Endodermal cell (in vitro differentiated cells): ENCODE data around the gene CUL7. TPM values are rescaled to one million over a fixed set of nuclear protein-coding genes. Genes with fewer than 3 reads are reported as not detected.

Source experiments
- DNase-seq: peaks from one replicate; pipeline ENCODE4 v3.0.0-alpha.2; 2017
- H3K27ac ChIP-seq: 2 replicates; pipeline ENCODE4 v1.5.1; 2013; ENCODE audit warnings: mild to moderate bottlenecking, low read depth, low read length, moderate library complexity
- H3K27me3 ChIP-seq: 2 replicates; pipeline ENCODE4 v1.6.1; 2013; ENCODE audit warnings: mild to moderate bottlenecking, low read length, moderate library complexity; ENCODE audit not compliant: insufficient read depth, control insufficient read depth, poor library complexity, severe bottlenecking
- H3K36me3 ChIP-seq: 2 replicates; pipeline ENCODE4 v1.7.0; 2013; ENCODE audit warnings: mild to moderate bottlenecking, low read length, moderate library complexity; ENCODE audit not compliant: control insufficient read depth, insufficient read depth
- H3K4me1 ChIP-seq: one replicate; pipeline ENCODE4 v1.7.0; 2013; ENCODE audit warnings: low read length; ENCODE audit not compliant: control insufficient read depth, insufficient read depth
- H3K4me3 ChIP-seq: 2 replicates; pipeline ENCODE4 v1.5.1; 2013; ENCODE audit warnings: mild to moderate bottlenecking, low read length, moderate library complexity
- H3K9ac ChIP-seq: 2 replicates; pipeline ENCODE4 v1.6.1; 2013; ENCODE audit warnings: mild to moderate bottlenecking, low read length, moderate library complexity; ENCODE audit not compliant: poor library complexity, severe bottlenecking; ENCODE audit errors: extremely low read depth
- H3K9me3 ChIP-seq: 2 replicates; pipeline ENCODE4 v1.6.1; 2013; ENCODE audit warnings: mild to moderate bottlenecking, low read length, moderate library complexity; ENCODE audit not compliant: control insufficient read depth
- H3K27ac Mint-ChIP-seq: 2 replicates; pipeline ENCODE4 v1.8.0; 2020; ENCODE audit warnings: mixed read lengths
- H3K27me3 Mint-ChIP-seq: 2 replicates; pipeline ENCODE4 v1.8.0; 2021; ENCODE audit warnings: mild to moderate bottlenecking, mixed read lengths; ENCODE audit not compliant: insufficient read depth
- H3K36me3 Mint-ChIP-seq: 2 replicates; pipeline ENCODE4 v1.8.0; 2020; ENCODE audit warnings: low read depth, mixed read lengths
- H3K4me1 Mint-ChIP-seq: 2 replicates; pipeline ENCODE4 v1.8.0; 2020; ENCODE audit warnings: mixed read lengths
- H3K4me3 Mint-ChIP-seq: 2 replicates; pipeline ENCODE4 v1.8.0; 2020; ENCODE audit warnings: mild to moderate bottlenecking, moderate library complexity, mixed read lengths
- H3K9me3 Mint-ChIP-seq: 2 replicates; pipeline ENCODE4 v1.8.0; 2020; ENCODE audit warnings: mild to moderate bottlenecking, mixed read lengths
- WGBS, 2 experiments: methylation state at CpG; one replicate each; pipeline versions ENCODE4 v1.1.5 to v1.1.7; 2013; ENCODE audit warnings: missing lambda C conversion rate in 2 of 2, mixed read lengths in 1 of 2; ENCODE audit not compliant: insufficient coverage in 1 of 2, insufficient read length in 1 of 2; 5-methylcytosine and 5-hydroxymethylcytosine counted together
- total RNA-seq, 2 donors: library from RNA; stranded (reverse); fragmentation: NEBNext Ultra II Directional in 1 of 2; extraction: Animal tissue kit (Norgen Biotek cat#: 25700) in 1 of 2; gene quantifications; 2 replicates in 1 of 2; 3 replicates in 1 of 2; pipeline ENCODE4 v1.2.1, GENCODE V29; 2021
- TF ChIP-seq, protein P1 (sequence below): fragments of 200-600 bp; sonication (generic); conservative IDR thresholded peaks from 2 replicates; pipeline ENCODE4 v1.5.0; 2021; ENCODE audit warnings: antibody characterized with exemption, mild to moderate bottlenecking

Gene CUL7
- total RNA-seq, 2 donors from 2014 or later = 39.0 to 51.7 TPM

DNA sequence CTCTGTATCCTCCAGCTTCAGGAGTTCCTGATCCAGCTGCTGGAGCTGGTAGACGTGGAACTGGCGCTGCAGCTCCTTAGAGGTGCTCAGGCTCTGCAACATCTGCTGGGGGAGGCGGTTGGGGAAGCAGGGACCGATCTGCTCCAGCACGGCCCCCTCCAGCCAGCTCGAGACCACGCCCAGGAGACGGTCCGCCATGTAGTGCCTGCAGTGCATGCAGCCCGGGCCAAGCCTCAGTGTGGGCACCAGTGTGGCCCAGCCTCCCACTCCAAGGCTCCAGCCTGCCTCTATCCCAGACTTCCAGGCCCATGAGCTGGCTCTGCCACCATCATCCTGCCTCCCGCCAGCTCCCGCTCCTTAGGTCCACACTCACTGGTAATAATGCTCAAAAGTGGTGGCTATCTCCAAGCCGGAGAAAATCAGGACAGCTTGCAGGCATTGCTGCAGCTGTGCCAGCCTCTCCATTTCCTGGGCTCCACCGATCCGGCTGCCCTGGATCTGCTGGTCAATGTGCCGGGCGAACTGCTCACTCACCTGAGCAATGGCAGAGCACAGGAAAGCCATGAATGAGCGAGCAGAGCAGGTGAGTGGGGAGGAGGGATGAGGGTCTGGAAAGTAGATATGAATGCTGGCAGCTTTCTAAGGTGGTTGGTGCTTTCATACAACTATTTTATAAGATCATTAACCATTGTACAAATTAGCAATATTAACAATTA lies 13.0 kb downstream of the CUL7 start:
- Histone ChIP-seq H3K9ac (no peak overlapping the region), H3K27ac (no peak overlapping the region), H3K4me1 (no peaks in the 10 kb centered on the region), H3K36me3 (peaks cover 69% of the 10 kb centered on the region), H3K27me3 (no peaks in the 10 kb centered on the region), H3K9me3 (no peaks in the 10 kb centered on the region), H3K4me3 (no peak overlapping the region)
- H3K4me1 Mint-ChIP-seq = no peaks in the 10 kb centered on the region
- no peaks in the 10 kb centered on the region for H3K9me3 Mint-ChIP-seq
- WGBS, 2 experiments = 98% methylated on average over 8 to 18 of the region's 18 CpGs
- H3K27ac Mint-ChIP-seq = no peak overlapping the region
- H3K4me3 Mint-ChIP-seq = no peak overlapping the region
- H3K36me3 Mint-ChIP-seq = peaks cover 71% of the 10 kb centered on the region
- no peaks in the 10 kb centered on the region for H3K27me3 Mint-ChIP-seq
- no peak for DNase-seq
- TF ChIP-seq, protein P1, sequence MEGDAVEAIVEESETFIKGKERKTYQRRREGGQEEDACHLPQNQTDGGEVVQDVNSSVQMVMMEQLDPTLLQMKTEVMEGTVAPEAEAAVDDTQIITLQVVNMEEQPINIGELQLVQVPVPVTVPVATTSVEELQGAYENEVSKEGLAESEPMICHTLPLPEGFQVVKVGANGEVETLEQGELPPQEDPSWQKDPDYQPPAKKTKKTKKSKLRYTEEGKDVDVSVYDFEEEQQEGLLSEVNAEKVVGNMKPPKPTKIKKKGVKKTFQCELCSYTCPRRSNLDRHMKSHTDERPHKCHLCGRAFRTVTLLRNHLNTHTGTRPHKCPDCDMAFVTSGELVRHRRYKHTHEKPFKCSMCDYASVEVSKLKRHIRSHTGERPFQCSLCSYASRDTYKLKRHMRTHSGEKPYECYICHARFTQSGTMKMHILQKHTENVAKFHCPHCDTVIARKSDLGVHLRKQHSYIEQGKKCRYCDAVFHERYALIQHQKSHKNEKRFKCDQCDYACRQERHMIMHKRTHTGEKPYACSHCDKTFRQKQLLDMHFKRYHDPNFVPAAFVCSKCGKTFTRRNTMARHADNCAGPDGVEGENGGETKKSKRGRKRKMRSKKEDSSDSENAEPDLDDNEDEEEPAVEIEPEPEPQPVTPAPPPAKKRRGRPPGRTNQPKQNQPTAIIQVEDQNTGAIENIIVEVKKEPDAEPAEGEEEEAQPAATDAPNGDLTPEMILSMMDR = no peak

- H3K9me3 Mint-ChIP-seq = no peaks in the 10 kb centered on the region
- no peaks in the 10 kb centered on the region for H3K4me1 ChIP-seq
- WGBS, 2 experiments = 92 to 95% methylated on average over 8 to 9 of the region's 9 CpGs
- no peaks in the 10 kb centered on the region for H3K27me3 ChIP-seq
- H3K4me3 Mint-ChIP-seq = no peak overlapping the region
- no peak overlapping the region for H3K27ac ChIP-seq
- no peak overlapping the region for H3K27ac Mint-ChIP-seq
- TF ChIP-seq, protein P1 = no peak
- H3K36me3 ChIP-seq = peaks cover 67% of the 10 kb centered on the region
- DNase-seq = no peak
- peaks cover 76% of the 10 kb centered on the region for H3K36me3 Mint-ChIP-seq
- H3K27me3 Mint-ChIP-seq = no peaks in the 10 kb centered on the region
- H3K4me1 Mint-ChIP-seq = no peaks in the 10 kb centered on the region
- no peak overlapping the region for H3K4me3 ChIP-seq
- H3K9ac ChIP-seq = no peak overlapping the region
- no peaks in the 10 kb centered on the region for H3K9me3 ChIP-seq
Measured at GRCh38 chr6:43038727-43039126, 14.9 kb downstream of the CUL7 start.

- H3K36me3 Mint-ChIP-seq = peaks cover 74% of the 10 kb centered on the region
- H3K27me3 ChIP-seq = no peaks in the 10 kb centered on the region
- no peaks in the 10 kb centered on the region for H3K4me1 Mint-ChIP-seq
- no peaks in the 10 kb centered on the region for H3K9me3 Mint-ChIP-seq
- H3K36me3 ChIP-seq = peaks cover 66% of the 10 kb centered on the region
- no peak overlapping the region for H3K4me3 ChIP-seq
- TF ChIP-seq, protein P1 = no peak
- H3K4me3 Mint-ChIP-seq = no peak overlapping the region
- no peak overlapping the region for H3K27ac ChIP-seq
- no peak for DNase-seq
- H3K4me1 ChIP-seq = no peaks in the 10 kb centered on the region
- WGBS, 2 experiments = 92 to 100% methylated on average over 7 to 8 of the region's 9 CpGs
- no peak overlapping the region for H3K27ac Mint-ChIP-seq
- H3K27me3 Mint-ChIP-seq = no peaks in the 10 kb centered on the region
- no peak overlapping the region for H3K9ac ChIP-seq
- H3K9me3 ChIP-seq = no peaks in the 10 kb centered on the region
Measured at GRCh38 chr6:43037706-43038105, 15.9 kb downstream of the CUL7 start.
